ENCODE measurements around the gene DBP. TPM values are rescaled to one million over a fixed set of nuclear protein-coding genes. Genes with fewer than 3 reads are reported as not detected.

The DBP gene
- polyA plus RNA-seq, 3 donors: 12.8 to 22.3 (median 17.5) TPM

- H3K36me3 ChIP-seq (replicated peaks in 1 of 2; ENCODE audit: control insufficient read depth in 1 of 2, insufficient read depth in 2 of 2, low read length in 2 of 2): no peaks in the 10 kb centered on the region
- intact Hi-C loops (cut with micrococcal nuclease): no loop called here
- no peak for DNase-seq
- TF ChIP-seq CTCF (IDR thresholded peaks at IDR 0.05): no peak
- no peaks in the 10 kb centered on the region for H3K9me3 ChIP-seq (replicated peaks in 1 of 2; ENCODE audit: control insufficient read depth in 1 of 2, insufficient read depth in 1 of 2, low read length in 2 of 2)
- no peak within 1 kb of the TSS for H2AFZ ChIP-seq (ENCODE audit: insufficient read depth, low read depth, low read length, poor library complexity, severe bottlenecking)
- peaks cover 0 to 7% of the 10 kb centered on the region in 2 donors for H3K4me1 ChIP-seq (ENCODE audit: control insufficient read depth in 1 of 2, insufficient read depth in 2 of 2, low read length in 2 of 2)
- no peak within 1 kb of the TSS for H3K4me3 Mint-ChIP-seq
- H3K9ac ChIP-seq (ENCODE audit: insufficient read depth, low read length, poor library complexity, severe bottlenecking): no peak within 1 kb of the TSS
- no peak within 1 kb of the TSS for H3K4me2 ChIP-seq (replicated peaks; ENCODE audit: extremely low read depth, low read length, poor library complexity, severe bottlenecking)
- H3K27me3 ChIP-seq (ENCODE audit: control insufficient read depth in 2 of 2, insufficient read depth in 2 of 2, low read length in 2 of 2): no peaks in the 10 kb centered on the region
- no peaks in the 10 kb centered on the region for H3K36me3 Mint-ChIP-seq
- peaks cover 0 to 7% (median 5%) of the 10 kb centered on the region in 7 donors for H3K9me3 Mint-ChIP-seq
- H3K27ac Mint-ChIP-seq: no peak within 1 kb of the TSS
- peaks cover 8% of the 10 kb centered on the region for H3K4me1 Mint-ChIP-seq
- 94% methylated on average over 21 of the region's 25 CpGs for WGBS (ENCODE audit: insufficient coverage)
- no peak within 1 kb of the TSS for H3K27ac ChIP-seq (ENCODE audit: low read depth in 1 of 2, low read length in 2 of 2)
- H4K20me1 ChIP-seq (ENCODE audit: insufficient read depth, low read length): no peaks in the 10 kb centered on the region
- no peak within 1 kb of the TSS for H3K4me3 ChIP-seq (replicated peaks in 1 of 3; ENCODE audit: low read depth in 2 of 3, low read length in 3 of 3)
- no peaks in the 10 kb centered on the region for H3K79me2 ChIP-seq (ENCODE audit: insufficient read depth, low read length)
- H3K27me3 Mint-ChIP-seq (ENCODE audit: low read depth in 3 of 3): peaks cover 2 to 4% (median 3%) of the 10 kb centered on the region in 3 donors
Observed at GRCh38 chr19:48672994-48673393, 35.8 kb upstream of the DBP start, which contains the start of gene NTN5. Gene NTN5 (minus strand): TSS chr19:48673017. CDS start chr19:48670986, 2,031 bp downstream.

- no peaks in the 10 kb centered on the region for H3K9me3 ChIP-seq (replicated peaks in 1 of 2; ENCODE audit: control insufficient read depth in 1 of 2, insufficient read depth in 1 of 2, low read length in 2 of 2)
- no peaks in the 10 kb centered on the region for H3K27me3 ChIP-seq (ENCODE audit: control insufficient read depth in 2 of 2, insufficient read depth in 2 of 2, low read length in 2 of 2)
- no peak for DNase-seq
- H3K27ac ChIP-seq (ENCODE audit: low read depth in 1 of 2, low read length in 2 of 2): no peak overlapping the region
- no peak overlapping the region for H3K27ac Mint-ChIP-seq
- peaks cover 8% of the 10 kb centered on the region for H3K4me1 Mint-ChIP-seq
- no peak overlapping the region for H2AFZ ChIP-seq (ENCODE audit: insufficient read depth, low read depth, low read length, poor library complexity, severe bottlenecking)
- no peak overlapping the region for H3K4me2 ChIP-seq (replicated peaks; ENCODE audit: extremely low read depth, low read length, poor library complexity, severe bottlenecking)
- H3K4me1 ChIP-seq (ENCODE audit: control insufficient read depth in 1 of 2, insufficient read depth in 2 of 2, low read length in 2 of 2): peaks cover 0 to 7% of the 10 kb centered on the region in 2 donors
- 98% methylated on average over 5 of the region's 10 CpGs for WGBS (ENCODE audit: insufficient coverage)
- H3K36me3 ChIP-seq (replicated peaks in 1 of 2; ENCODE audit: control insufficient read depth in 1 of 2, insufficient read depth in 2 of 2, low read length in 2 of 2): no peaks in the 10 kb centered on the region
- peaks cover 2 to 4% (median 3%) of the 10 kb centered on the region in 3 donors for H3K27me3 Mint-ChIP-seq (ENCODE audit: low read depth in 3 of 3)
- H3K4me3 ChIP-seq (replicated peaks in 1 of 3; ENCODE audit: low read depth in 2 of 3, low read length in 3 of 3): no peak overlapping the region
- TF ChIP-seq CTCF (IDR thresholded peaks at IDR 0.05): no peak
- peaks cover 0 to 7% (median 6%) of the 10 kb centered on the region in 7 donors for H3K9me3 Mint-ChIP-seq
- no peaks in the 10 kb centered on the region for H4K20me1 ChIP-seq (ENCODE audit: insufficient read depth, low read length)
- H3K36me3 Mint-ChIP-seq: no peaks in the 10 kb centered on the region
- intact Hi-C loops (cut with micrococcal nuclease): no loop called here
- H3K79me2 ChIP-seq (ENCODE audit: insufficient read depth, low read length): no peaks in the 10 kb centered on the region
- no peak overlapping the region for H3K9ac ChIP-seq (ENCODE audit: insufficient read depth, low read length, poor library complexity, severe bottlenecking)
- no peak overlapping the region for H3K4me3 Mint-ChIP-seq
Observed at GRCh38 chr19:48671446-48671995, 34.3 kb upstream of the DBP start.

Measured in CD14-positive monocyte (primary cell).